Left renal cortex interstitium (tissue), 4 donors: ENCODE data around the gene NACA2. TPM values are rescaled to one million over a fixed set of nuclear protein-coding genes. Genes with fewer than 3 reads are reported as not detected.
A peak's percentile ranks its signal among the peaks of the same experiment; 100 is the strongest.
"Not testable (repeated sequence)": the region's sequence is repeated elsewhere in the genome, so short reads cannot be mapped to it uniquely, and the experiment has no call there.

ENCODE experiments used
- DNase-seq, 4 donors: peaks; one replicate each; pipeline ENCODE4 v3.0.0-alpha.2; 2013; ENCODE audit warnings: low read depth in 4 of 4, low spot score in 2 of 4, missing footprints in 1 of 4
- polyA plus RNA-seq, 4 donors: library from polyadenylated mRNA; unstranded; fragments of 120-200 nt; gene quantifications; one replicate each; pipeline ENCODE4 v1.2.1, GENCODE V29; 2013; ENCODE audit not compliant: insufficient read length in 4 of 4

NACA2 gene
- 1 to 10 TPM in 3 of 4 donors, under 1 TPM in 1; 0.65 to 3.0 (median 2.6) TPM for polyA plus RNA-seq

GRCh38 chr17:61591018-61591417, at the start of gene NACA2:
TSS of gene NACA2 (minus strand) at chr17:61591219. CDS start at chr17:61591180, 39 bp downstream.
- no peak for DNase-seq

- DNase-seq, result no peak
These were observed 48.8 kb upstream of the NACA2 start for GRCh38 chr17:61639818-61640217.

- no peak for DNase-seq
These were observed 47.1 kb upstream of the NACA2 start for GRCh38 chr17:61638087-61638486.

- DNase-seq, result peak in 1 of 4 donors; percentile 23
These were observed 45.0 kb upstream of the NACA2 start for GRCh38 chr17:61635913-61636432.

GRCh38 chr17:61634942-61635538, 44.0 kb upstream of the NACA2 start:
- DNase-seq, result no peak

- no peak for DNase-seq
These were observed 43.1 kb upstream of the NACA2 start for GRCh38 chr17:61634011-61634539.

GRCh38 chr17:61632826-61633225, 41.8 kb upstream of the NACA2 start:
- DNase-seq, result no peak

- DNase-seq, result no peak
These were observed 40.8 kb upstream of the NACA2 start for GRCh38 chr17:61631800-61632199.

GRCh38 chr17:61628158-61628557, 37.1 kb upstream of the NACA2 start:
- not testable (repeated sequence) for DNase-seq

GRCh38 chr17:61627658-61628057, 36.6 kb upstream of the NACA2 start:
- DNase-seq, result no peak

GRCh38 chr17:61627125-61627524, 36.1 kb upstream of the NACA2 start:
- no peak for DNase-seq

- DNase-seq, result no peak
These were observed 34.5 kb upstream of the NACA2 start for GRCh38 chr17:61625564-61625963.

- no peak for DNase-seq
These were observed 33.9 kb upstream of the NACA2 start for GRCh38 chr17:61624951-61625350.

- DNase-seq, result no peak
These were observed 30.3 kb upstream of the NACA2 start for GRCh38 chr17:61621317-61621716.

- no peak for DNase-seq
These were observed 28.9 kb upstream of the NACA2 start for GRCh38 chr17:61619953-61620352.

GRCh38 chr17:61619493-61619892, 28.5 kb upstream of the NACA2 start:
- DNase-seq, result no peak

- DNase-seq, result no peak
These were observed 27.9 kb upstream of the NACA2 start for GRCh38 chr17:61618950-61619349.

GRCh38 chr17:61617330-61617729, 26.3 kb upstream of the NACA2 start:
- no peak for DNase-seq

GRCh38 chr17:61616783-61617182, 25.8 kb upstream of the NACA2 start:
- DNase-seq, result no peak

- DNase-seq, result no peak
These were observed 23.2 kb upstream of the NACA2 start for GRCh38 chr17:61614219-61614618.

- no peak for DNase-seq
These were observed 20.3 kb upstream of the NACA2 start for GRCh38 chr17:61611323-61611722.

- DNase-seq, result no peak
These were observed 14.7 kb upstream of the NACA2 start for GRCh38 chr17:61605692-61606091.
